GM19324 (cell line): ENCODE measurements around the gene FAM236A.
"Not testable (repeated sequence)": the region's sequence is repeated elsewhere in the genome, so short reads cannot be mapped to it uniquely, and the experiment has no call there.

Experiments
- ATAC-seq: cut with Tn5 transposase; IDR thresholded peaks from one replicate; pipeline ENCODE4 v1.9.1; 2021; ENCODE audit warnings: mild to moderate bottlenecking, moderate library complexity; ENCODE audit not compliant: unreplicated experiment, low FRiP score

FAM236A gene

DNA sequence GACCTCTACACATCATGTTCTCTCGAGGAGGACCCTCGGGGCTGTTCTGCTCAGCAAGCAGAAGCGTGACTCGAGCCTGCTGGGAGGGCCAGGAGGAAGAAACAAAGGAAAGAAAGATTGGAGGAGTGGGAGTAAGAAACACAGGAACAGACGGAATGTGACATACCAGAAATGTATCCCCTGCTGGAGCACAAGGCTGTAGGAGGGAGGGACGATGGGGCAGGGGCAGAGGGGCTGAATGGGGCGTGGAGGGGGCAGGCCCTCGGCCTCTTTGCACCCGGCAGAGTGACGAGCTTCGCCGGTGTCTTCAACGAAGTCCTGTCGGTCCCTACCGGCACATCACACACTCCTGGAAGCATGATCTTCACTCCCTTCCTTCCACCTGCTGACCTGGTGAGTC is at the start of gene FAM236A:
TSS of gene FAM236A (plus strand) at position 301 of the 400 bp plus-strand sequence. CDS start at position 358, 57 bp downstream.
- ATAC-seq: not testable (repeated sequence)

DNA sequence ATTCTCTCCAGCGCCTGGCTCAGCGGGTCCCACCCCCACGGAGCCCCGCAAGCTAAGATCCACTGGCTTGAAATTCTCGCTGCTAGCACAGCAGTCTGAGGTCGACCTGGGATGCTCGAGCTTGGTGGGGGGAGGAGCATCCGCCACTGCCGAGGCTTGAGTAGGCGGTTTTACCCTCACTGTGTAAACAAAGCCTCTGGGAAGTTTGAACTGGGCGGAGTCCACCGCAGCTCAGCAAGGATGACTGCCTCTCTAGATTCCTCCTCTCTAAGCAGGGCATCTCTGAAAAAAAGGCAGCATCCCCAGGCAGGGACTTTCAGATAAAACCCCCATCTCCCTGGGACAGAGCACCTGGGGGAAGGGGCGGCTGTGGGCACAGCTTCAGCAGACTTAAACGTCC is 48.3 kb upstream of the FAM236A start:
- not testable (repeated sequence) for ATAC-seq

DNA sequence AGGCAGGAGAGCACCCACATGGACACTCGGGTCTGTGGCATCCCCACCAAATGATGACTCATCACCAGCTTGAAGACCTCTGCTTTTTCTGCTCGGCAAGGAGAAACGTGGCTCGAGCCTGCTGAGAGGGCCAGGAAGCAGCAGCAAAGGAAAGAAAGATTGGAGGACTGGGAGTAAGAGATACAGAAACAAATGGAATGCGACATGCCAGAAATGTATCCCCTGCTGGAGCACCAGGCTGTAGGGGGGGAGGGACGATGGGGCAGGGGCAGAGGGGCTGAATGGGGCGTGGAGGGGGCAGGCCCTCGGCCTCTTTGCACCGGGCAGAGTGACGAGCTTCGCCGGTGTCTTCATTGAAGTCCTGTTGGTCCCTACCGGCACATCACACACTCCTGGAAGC is 25.7 kb upstream of the FAM236A start, which contains the start of gene FAM236C:
TSS of gene FAM236C (plus strand) at position 301 of the 400 bp plus-strand sequence. CDS start 100 bp downstream, outside the sequence.
- ATAC-seq: not testable (repeated sequence)

DNA sequence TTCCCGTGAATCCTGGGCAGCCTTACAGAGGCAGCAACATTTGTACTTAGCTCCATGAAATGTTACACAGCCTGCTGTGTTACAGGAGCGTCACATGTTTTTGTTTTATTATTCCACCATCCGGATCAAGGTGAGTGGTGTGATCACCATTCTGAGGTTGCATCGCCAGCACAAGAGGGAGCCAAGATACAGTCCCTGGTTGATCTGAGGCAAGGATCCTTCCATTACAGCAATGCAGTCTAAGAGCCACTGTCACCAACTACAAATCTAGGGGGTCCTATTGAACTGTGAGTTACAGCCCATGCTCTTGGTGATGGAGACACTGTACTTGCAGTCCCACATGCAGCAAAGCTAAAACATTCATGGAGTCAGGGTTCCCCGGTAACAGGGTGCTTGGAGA is 21.9 kb upstream of the FAM236A start:
- not testable (repeated sequence) for ATAC-seq

DNA sequence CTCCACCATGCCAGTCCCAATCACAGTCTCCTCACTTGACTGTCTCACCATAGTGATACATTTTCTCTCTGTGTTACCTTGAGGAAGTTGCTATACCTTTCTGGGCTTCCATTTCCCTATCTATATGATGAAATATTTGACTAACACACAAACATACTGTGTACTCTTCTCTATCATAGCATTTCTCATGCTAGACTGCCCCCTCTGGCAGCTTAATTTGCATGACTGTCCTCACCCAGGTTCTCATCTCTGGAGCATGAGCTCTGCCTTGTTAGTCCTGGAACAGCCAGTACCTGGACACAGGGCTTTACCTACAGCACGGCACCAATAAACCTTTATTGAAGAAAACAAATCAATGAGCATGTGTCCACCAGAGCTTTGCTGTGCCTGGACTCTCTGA is 5.7 kb upstream of the FAM236A start:
- ATAC-seq: not testable (repeated sequence)

DNA sequence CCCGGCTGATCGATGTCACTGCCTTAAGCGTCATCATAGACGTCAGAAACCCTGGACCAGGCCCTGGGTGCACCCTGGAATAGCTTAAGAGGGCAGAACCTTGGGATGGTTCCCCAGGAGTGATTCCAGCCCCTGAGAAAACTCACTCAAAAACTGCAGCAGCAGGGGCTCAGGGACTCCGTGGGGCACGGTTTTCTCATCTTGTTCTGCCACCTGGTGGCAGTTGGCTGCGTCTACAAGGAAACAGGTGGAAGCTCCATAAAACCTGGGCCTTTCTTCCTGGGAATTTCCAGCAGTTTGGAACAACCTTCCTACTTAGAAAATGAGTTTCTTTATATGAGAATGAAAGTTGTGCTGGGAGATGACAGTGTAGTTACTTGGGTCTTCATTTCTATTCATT is 1.6 kb upstream of the FAM236A start:
- ATAC-seq: not testable (repeated sequence)

DNA sequence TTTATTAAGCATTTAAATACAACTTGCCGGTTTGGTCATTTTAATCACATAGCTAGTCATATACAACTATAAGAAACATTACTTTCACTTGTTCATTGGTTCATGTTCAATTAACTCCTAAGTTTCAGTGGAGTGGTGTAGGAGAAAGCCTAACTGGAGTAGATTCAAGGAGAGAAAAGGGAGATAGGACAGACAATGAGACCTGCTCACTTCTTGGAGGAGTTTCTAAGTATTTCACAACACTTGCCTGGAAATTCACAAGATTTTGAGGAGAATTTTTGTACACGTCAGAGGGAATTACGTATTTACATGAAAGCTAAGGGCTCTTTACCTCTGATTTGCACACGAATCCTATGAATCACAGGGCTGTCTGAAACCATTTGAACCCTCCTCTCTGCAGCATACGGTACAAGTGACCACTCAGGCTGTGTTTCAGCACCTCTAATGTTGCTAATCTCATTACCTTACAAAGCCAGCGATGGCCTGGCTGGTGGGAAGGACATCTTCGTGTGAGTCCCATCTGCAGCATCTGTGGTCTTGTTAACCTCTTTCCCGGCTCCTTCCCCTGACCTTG is 1.0 kb upstream of the FAM236A start:
- ATAC-seq: not testable (repeated sequence)

DNA sequence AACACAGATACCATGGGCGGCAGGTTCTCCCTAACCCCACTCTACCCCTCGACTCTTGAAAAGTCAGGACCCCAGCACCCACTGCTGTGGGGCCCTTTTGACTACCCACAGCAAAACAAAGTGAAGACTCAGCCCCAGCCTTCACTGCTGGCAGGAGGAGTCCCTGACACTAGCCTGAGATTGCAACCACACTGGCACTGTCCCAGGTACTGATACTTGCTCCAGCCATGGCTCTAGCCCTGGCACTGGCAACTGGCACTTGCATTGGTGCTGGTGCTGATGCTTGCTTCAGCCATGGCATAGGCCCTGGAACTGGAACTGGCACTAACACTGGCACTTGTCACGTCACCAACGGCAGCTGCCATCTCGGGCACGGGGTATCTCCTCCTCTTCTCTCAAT is 4.3 kb downstream of the FAM236A start:
- ATAC-seq: not testable (repeated sequence)

DNA sequence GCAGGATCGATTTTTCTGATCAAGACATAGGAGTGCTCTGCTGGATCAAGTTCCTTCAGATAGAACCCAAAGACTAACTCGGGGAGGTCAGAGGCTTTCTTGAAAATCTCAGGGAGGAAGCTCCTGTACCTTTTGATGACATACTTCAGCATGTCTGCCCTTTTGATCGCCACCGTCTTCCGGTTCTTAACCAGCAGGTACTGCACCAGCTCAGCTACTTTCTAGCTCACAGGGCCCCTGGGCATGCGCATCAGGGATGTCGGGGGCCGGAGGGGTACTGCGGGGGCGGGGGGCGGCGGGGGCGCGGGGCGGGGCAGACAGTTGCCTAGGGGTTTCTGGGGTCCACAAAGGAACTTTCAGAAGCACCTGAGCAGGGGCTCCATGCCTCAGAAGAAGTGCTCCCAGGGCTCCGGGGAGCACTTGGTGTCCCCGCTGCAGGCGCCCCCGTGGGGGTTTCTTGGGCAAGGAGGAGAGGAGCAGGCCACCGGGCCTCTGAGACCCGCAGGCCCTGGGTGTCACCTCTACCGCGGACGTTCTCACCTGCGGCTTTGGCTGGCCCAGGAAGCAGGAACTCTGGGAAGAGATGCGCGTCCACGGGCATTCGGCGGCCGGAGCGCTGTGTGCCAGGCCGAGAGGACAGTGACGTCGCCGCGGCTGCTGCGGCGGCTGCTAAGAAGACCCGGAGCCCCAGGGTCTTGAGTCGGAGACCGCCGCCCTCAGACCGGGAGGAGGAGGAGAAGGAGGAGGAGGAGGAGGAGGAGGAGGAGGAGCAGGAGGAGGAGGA is 5.2 kb downstream of the FAM236A start:
- peak; percentile 74 for ATAC-seq

DNA sequence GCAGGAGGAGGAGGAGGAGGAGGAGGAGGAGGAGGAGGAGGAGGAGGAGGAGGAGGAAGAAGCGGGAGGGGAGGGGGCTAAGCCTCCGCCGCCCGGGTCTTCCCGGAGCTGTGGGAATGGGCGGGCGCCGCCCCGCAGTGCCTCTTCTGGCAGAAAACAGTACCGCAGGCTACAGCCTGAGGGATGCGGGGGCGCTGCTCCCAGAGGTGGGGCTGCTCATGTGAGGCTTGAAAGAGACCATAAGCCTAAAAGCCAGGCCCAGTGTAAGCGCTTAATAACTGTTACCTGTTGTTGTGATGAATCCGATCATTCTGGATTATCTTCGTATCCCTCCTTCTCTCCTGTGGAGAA is 5.8 kb downstream of the FAM236A start, which contains the start of gene DMRTC1:
TSS of gene DMRTC1 (minus strand) at position 19 of the 351 bp plus-strand sequence. CDS start 68,143 bp downstream, outside the sequence.
- peak; percentile 64 for ATAC-seq

DNA sequence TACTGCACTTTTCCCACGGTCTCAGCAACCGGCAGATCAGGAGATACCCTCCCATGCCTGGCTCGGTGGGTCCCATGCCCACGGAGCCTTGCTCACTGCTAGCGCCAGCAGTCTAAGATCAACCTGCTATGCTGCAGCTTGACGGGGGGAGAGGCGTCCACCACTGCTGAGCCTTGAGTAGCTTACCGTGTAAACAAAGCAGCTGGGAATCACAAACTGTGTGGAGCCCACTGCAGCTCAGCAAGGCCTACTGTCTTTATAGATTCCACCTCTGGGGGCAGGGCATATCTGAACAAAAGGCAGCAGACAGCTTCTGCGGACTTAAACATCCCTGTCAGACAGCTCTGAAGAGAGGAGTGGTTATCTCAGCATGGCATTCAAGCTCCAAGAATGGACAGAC is 22.0 kb downstream of the FAM236A start:
- not testable (repeated sequence) for ATAC-seq

DNA sequence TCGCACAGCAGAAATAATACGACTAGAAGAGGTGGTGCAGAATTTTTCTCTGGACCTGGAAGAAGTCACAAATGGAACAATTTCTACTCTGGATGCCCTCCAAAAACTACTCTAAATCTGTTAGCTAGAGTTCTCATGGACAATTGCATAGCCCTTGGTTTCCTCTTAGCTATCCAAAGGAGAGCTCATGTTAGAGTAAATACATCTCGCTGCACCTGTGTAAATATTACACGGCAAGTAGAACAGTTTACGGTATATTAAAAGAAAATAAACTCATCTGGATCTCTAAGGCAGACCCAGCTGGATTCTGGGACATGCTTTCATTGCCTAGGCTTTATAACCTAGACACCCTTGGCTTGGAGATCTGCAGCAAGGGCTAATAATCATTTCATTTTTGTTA is 33.9 kb downstream of the FAM236A start:
- ATAC-seq: not testable (repeated sequence)

DNA sequence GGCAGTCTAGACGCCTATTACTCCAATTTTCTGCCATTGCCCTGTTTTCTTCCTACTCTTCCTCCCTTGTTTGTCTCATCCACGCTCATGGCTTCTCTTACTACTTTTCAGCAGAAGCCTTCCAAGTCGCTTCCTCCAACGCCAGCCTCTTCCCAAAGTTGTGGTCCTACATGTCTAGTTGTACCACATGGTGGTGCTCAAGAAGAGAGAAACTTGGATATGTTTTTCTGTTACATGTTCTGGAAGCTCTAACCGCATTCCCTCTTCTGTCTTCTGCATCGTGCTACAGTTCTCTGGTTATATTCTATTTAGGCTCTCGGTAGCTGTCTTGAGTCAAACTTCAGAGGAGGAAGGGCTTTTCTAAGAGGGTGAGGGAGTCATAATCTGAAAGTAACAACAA is 36.9 kb downstream of the FAM236A start:
- ATAC-seq: not testable (repeated sequence)

DNA sequence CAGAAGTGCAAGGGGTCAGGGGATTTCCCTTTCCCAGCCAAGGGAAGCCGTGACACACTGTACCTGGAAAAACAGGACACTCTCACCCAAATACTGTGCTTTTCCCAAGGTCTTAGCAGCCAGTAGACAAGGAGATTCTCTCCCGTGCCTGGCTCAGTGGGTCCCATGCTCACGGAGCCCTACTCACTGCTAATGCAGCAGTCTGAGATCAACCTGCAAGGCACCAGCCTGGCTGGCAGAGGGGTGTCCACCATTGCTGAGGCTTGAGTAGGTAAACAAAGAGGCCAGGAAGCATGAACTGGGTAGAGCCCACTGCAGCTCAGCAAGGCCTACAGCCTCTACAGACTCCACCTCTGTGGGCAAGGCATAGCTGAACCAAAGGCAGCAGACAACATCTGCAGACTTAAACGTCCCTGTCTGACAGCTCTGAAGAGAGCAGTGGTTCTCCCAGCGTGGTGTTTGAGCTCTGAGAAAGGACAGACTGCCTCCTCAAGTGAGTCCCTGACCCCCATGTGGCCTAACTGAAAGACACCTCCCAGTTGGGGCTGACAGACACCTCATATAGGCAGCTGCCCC is 43.0 kb downstream of the FAM236A start:
- ATAC-seq: not testable (repeated sequence)
